GF-D8 (cell line): Measurements from ENCODE around the gene ITGA2B.
"Not testable (repeated sequence)": the region's sequence is repeated elsewhere in the genome, so short reads cannot be mapped to it uniquely, and the experiment has no call there.

Experiments
- DNase-seq: peaks from one replicate; lab custom pipeline; 2025; lab: John Stamatoyannopoulos, UW

ITGA2B gene

GRCh38 chr17:44368391-44369243 is 20.8 kb downstream of the ITGA2B start:
- not testable (repeated sequence) for DNase-seq

DNA sequence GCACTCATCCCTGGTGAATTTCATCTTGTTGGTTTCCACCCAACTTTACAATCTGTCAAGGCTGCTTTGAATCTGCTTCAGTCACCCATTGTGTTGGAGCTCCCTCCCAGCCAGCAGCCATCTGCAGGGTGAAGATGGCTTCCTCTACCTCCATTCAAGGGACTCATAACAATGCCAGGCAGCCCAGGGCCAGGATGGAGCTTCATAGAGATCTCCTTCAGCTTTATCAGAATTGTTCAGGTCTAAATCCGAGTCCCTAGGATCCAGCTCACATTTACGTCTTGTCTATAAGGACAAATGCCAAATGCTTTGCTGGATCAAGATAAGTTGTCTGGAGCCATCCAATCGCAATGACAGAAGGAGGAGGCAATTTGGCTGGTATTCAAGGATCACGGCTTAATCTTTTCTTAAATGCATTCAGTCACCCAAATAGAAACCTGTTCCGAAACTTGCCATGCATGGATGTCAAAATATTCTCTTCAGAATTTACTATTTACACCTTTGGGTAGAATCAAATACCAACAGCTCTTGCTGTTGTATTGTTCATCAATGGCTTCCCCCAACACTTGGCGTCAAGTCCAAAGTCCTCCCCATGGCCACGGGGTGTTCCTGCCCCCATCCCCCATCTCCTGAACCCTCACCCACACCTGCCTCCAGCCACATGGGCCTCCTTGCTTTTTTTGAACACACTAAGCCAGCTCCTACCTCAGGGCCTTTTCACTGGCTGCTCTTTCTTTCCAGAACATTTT is 22.0 kb downstream of the ITGA2B start:
- DNase-seq: no peak

DNA sequence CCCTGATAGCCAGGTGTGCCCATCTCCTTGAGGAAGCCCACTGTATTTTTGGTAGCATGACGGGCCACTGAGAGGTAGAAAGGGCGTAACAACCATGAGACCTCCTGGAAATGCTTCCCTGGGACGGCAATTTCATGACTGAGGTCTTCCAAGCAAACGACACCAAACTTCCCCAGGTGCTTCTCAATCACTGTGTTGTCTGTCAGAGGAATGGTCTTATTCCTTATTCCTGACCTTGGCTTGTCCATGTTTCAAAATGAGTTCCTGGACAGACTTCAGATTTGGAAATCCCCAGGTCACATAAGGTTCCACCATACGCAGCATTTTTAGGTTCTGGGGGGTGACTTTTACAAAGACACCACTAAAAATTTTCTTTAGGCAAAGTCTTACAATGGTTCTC is 24.4 kb downstream of the ITGA2B start:
- DNase-seq: not testable (repeated sequence)

- no peak for DNase-seq
These were observed 25.8 kb downstream of the ITGA2B start, which contains the start of gene FAM171A2 for GRCh38 chr17:44363613-44364159. FAM171A2 (minus strand) TSS chr17:44363853; CDS start chr17:44363714, 139 bp downstream.

GRCh38 chr17:44362949-44363612 is 26.4 kb downstream of the ITGA2B start:
- no peak for DNase-seq

DNA sequence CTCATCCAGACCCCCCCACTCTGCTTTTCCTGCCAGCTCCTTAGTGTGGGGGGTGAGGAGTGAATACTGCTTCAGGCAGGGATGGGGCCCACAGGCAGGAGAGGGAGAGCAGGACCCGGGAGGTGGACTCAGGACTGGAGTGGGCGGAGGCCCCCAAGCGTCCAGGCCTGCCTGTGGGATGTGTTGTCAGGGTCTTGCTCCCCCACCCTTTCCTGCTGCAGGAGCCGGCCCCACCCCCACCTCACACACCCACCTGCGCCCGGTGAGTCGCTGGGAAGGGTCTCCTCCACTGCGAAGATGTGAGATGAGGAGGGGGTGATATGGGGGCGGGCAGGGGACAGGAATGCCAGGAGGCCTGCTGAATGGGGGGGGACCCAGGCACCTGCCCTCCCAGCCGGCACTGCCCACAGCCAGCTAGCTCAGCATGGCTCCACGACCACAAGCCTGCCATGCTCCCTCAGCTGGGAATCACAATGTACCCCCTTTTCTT is 26.9 kb downstream of the ITGA2B start:
- no peak for DNase-seq

DNA sequence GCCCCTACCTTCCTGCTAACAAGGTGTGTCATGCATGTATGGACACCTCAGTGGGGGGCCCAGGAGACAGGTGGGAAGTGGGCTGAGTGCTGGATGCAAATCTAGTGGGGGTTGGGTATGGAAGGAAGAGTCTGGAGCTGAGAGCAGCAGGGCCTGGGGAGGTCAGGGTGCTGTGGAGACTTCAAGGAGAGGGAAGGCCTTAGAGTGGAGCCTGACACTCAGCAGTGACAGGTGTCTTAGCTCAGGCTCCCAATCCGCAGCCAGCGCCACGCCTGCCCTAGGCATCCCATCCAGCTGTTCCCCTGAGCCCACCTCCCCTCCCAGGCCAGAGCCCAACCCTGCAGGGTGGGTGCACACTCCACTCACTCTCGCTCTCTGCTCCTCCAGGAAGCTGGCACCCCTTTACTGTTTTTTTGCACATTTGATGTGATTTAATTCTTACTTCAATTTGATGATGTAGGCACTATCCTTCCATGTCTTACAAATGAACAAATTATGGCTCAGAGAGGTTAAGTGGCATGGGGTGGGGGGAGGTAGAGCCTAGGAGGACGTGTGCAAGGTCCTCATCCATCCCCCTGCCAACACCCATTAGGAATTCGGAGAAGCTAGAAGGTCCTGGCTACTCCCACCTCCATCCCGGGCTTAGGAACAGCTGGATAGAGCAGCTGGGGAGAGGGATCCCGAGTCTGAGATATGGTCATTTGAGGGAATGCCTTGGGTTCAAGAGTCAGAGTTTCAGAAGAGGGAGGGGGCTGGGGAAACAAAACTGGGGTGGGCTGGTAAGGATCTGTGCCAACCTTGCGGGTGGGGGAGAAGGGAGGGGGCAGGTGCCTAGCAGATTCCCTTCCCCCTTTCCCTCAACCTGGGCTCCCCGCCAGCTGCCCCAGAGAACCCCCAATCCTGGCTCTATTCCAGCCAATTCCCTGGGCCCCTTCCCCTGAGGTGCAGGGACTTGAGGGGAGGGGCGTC is 27.9 kb downstream of the ITGA2B start:
- DNase-seq: no peak

DNA sequence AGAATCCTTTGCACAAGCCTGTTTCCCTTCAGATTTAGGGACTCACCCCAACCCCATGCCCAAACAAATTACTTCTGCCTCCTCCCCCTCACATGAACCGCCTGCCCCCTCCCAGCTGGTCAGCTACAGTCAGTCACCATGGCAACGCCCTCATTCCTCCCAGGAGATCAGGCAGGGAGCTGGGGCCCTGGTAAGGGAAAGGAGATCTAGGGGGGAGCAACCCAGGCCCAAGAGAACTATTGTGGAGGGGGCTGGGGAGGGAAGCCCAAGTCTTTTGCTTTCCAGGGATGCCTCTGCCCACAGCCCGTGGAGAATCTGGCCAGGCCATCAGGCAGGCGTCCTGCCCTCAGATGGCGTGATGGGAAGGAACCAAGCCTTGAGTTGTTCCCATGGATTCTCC is 28.6 kb downstream of the ITGA2B start:
- DNase-seq: no peak

DNA sequence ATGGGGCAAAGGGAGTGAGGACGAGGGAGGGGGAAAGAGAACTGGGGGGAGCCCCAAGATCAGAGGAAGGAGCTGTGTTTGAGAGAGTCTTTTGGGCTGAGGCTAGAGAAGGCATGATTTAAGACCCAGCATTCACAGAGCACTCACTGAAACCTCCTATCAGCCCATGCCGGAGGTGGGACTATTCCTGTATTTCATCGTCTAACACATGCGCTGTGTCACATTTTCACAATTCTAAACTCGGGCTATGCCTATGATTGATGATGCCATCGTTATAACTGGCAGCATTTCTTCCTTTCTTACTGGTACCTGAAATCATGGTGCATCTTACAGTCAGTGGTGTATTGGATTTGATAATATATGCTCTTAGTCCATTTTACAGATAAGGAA is 29.3 kb downstream of the ITGA2B start:
- DNase-seq: no peak

DNA sequence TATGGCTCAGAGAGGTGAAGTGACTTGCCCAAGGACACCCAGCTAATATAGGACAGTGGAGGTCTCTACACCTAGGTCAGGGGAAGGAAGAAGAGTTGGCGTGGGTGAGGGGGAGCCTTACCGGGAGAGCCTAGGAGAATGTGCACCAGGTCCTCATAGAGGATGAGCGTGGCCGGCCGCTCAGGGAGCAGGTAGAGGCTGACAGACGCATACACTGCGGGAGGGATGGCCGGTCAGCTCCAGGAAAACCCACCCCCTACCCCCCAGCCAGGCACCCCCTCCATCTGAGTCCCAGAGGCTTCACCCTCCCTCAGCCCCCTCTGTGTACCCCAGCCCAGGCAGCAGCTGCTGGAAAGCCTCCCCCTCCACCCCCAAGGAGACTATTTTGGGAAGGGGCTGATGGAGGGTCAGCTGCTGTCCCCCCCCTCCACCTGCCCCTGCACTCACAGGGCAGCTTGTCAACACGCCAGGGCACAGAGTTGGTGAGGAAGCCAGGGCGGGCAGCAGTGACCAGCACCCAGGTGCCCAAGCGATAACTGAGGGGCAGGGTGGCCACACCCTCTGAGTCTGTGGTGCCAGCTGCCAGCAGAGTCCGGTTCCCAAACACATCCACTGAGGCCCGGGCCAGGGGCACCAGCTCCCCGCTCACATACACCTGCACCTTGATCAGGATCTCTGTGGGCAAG is 29.8 kb downstream of the ITGA2B start:
- no peak for DNase-seq

DNA sequence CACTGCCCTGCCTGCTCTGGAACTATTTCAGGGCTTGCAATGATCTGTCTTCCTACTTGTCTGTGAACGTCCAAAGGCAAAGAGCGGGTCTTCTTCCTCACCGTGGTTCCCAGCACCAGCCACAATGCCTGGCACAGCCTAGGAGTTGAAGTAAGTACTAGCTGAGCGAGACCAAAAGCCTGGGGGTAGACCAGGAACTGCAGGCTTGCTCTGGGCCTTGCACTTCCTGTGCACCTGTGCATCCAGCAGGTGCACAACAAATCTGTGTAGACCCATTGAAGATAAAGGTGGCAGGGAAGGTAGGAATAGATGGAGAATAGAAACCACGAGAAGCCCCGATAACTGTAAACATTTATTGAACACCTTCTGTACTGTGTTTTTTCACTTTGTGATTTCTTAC is 30.4 kb downstream of the ITGA2B start:
- DNase-seq: no peak

GRCh38 chr17:44358066-44358465 is 31.4 kb downstream of the ITGA2B start:
- no peak for DNase-seq

DNA sequence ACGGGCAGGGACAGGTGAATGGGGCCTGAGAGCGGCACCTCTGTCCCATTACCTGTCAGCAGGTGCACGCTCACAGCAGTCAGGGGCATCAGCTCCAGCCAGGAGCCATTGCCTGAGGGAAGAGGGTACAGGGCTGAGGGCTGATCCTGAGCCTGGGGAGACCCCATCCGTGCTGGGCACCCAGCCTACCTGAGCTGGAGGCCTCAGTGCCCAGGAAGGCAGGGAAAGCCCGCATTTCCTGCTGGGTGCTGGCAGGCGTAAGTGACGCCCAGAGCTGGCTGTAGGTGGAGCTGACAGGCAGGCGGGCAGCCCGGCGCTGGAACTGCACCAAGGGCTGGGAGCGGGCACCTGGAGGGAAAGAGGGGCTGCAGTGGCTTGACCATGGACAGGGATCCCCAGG is 33.2 kb downstream of the ITGA2B start:
- no peak for DNase-seq

GRCh38 chr17:44355642-44356099 is 33.8 kb downstream of the ITGA2B start:
- no peak for DNase-seq

DNA sequence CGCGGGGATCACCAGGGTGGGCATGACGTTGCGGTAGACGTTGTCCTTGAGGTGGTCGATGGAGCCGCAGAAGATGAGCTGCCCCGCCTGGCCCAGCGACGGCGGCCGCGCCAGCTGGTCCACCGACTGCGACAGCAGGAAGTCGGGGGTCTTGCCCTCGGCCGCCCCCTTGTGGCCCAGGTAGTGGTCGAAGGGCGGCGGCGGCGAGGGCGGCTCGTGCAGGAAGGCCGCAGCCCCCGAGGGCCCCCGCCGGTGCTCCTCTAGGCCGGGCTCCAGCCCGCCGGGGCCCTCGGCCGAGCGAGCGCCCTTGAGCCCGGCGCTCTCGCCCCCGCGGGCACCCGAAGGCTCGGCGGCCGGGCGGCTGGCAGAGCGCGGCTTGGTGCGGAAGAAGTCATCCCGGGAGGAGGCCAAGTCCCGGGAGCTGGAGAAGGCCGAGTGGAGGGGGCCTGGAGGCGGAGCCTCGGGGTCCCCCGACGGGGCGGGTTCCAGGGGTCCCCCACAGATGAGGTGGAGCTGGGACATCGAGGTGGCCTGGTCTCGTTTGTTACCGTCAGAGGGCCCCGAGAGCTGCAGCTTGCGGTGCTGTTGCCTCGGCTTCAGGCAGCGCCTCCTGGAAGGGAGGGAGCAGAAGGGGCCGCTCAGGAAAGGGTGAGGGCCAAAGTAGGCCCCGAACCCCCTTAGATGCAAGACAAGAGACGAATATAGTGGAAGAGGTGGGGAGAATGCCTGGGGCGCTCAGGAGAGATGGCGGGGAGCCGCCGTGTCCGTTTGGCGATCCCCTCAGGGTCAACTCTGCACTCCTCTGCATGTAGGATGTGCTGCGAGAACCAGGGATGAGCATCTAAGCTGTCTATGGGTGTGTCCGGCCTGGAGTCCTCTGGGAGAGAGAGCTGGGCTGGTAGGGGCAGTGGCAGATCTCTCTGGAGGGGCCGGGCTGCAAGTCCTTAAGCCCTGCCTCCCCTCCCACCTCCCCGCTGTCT is 34.6 kb downstream of the ITGA2B start:
- no peak for DNase-seq

DNA sequence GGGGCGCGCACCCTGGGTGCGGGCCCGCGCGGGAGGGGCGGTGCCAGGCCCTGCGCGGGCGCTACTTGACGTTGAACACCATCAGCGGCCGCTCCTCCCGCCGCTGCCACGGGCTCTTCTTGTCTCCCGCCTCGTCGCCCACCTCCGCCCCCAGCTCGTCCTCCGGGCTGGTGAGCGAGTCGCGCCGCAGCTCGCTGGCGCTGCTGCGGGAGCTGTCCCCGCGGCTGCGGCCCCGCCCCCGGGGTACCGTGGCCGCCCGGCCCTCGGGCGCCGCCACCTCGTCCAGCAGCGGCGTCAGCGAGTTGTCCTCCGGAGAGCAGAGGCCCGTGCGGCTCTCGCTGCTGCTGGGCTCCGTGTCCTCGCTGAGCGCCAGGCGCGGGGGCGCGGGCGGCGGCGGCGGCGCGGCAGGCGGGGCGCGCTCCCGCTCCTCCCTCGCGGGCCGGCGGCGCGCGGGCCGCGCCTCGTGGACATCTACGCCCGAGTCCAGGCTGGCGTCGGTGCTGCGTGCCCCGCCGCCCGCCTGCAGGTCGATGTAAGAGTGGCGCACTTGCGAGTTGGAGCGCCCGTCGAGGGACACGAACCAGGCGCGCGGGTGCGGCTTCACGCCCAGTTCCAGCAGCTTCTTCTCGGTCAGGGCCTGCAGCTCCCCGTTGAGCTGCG is 35.6 kb downstream of the ITGA2B start:
- DNase-seq: no peak

DNA sequence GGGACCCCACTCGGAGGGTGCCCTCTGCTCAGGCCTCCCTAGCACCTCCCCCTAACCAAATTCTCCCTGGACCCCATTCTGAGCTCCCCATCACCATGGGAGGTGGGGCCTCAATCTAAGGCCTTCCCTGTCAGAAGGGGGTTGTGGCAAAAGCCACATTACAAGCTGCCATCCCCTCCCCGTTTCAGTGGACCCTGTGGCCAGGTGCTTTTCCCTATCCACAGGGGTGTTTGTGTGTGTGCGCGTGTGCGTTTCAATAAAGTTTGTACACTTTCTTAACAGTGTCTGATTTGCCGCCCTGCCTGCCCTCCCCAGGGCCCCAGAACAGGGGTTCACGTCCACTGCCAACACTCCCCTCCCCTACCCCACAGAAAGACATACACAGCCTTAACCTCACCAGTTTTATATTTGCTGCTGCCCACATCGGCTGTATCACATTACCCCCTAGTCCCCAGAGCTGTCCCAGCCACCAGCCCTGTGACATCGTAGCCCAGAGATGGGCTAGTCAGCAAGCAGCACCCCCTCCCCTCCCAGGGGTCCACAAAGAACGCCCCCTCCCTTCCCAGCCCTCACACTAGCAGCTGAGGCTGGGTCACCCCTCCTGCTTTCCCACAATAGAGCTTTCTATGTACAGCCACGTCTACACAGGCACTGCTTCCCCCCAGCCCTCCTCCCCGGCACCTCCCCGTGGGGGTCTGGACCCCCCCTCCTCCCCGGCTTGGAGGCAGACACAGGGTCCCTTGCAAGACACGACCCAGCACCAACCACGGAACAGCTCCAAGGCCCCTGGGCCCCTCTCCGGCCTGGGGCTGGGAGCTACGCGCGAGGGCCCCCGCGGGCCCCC is 36.4 kb downstream of the ITGA2B start:
- no peak for DNase-seq
